HG02852 (cell line): ENCODE data around the gene SNX12.

Experiments
- ATAC-seq: cut with Tn5 transposase; IDR thresholded peaks from one replicate; pipeline ENCODE4 v1.9.1; 2021; ENCODE audit warnings: mild to moderate bottlenecking, moderate library complexity; ENCODE audit not compliant: unreplicated experiment

The SNX12 gene

DNA sequence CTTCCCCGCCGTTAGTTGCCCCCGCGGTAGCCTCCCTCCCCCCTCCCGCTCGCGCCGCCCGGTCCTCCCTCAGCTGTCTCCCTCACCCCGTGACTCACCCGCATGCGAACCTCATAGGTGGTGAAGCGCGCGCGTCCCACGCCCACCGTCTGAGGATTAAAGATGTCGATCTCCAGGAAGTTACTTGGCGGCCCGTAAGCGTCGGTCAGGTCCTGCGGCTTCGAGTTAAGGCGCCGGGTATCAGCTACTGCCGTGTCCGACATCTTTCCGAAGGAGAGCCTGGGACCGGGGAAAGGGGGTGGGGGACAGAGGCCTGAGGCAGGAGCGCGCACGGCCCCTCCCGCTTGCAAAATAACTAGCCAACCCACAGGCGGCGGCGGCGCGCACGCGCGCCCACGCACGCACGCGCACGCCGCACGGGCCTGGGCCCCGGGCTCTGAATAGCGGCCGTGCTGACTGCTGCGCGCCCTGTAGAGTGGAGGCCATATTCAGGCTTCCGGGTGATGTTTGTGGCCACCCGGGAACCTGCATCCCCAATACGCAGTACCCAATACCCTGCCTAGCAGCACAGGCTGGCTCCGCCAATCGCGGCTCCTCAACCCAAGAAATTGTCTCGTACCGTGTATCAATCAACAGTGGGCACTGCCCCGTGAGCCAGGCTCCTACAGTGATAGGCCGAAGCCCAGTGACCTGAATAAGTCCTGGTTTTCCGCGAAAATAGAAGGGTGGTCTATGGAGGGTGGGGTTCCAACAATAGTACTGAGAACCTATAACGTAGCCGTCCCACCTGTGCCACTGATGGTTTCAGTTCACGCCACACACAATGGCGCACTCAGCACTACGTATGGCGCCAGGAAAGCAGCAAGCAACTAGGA, at the start of gene SNX12:
Gene SNX12 (minus strand): TSS at position 291 of the 875 bp plus-strand sequence. CDS start 28 bp downstream, at position 263.
- ATAC-seq, result peak; percentile 96

DNA sequence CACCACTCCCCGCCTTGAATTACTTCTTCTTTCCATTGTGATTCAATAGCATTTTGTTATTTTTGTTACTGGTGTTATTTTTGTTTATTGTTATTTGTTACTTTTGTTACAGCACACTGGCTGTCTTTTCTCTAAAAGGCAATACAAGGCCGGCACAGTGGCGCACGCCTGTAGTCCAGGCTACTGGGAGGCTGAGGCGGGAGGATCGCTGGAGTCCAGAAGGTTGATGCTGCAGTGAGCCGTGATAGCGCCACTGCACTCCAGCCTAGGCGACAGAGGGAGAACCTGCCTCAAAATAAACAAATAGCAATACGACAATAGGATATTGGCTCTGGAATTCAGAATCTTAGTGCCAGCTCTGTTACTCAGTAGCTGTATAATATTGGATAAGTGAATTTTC, 49.2 kb upstream of the SNX12 start:
- no peak for ATAC-seq

DNA sequence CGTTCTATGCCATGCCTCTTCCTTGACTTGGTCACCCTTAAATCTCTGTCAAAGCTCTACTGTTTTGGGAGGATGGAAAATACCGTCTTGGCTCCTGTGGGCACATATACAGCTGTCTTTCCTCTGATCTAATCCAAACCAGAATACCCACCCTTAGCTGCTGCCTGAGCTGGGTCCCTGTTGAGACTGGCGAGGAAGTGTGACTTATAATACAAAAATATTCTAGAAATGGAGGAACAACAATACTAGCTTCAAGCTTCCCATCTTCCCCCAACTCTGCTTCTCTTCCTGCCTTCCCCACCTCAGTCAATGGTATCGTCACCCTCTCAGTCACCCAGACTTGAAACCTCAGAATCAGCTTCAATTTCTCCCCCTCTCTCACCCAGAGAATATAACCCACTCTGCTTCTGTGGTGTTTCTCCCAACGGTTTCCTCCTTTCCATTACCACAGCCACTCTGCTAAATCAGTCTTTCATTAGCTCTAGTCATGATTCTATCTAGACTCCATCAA, 43.8 kb upstream of the SNX12 start:
- peak; percentile 20 for ATAC-seq

DNA sequence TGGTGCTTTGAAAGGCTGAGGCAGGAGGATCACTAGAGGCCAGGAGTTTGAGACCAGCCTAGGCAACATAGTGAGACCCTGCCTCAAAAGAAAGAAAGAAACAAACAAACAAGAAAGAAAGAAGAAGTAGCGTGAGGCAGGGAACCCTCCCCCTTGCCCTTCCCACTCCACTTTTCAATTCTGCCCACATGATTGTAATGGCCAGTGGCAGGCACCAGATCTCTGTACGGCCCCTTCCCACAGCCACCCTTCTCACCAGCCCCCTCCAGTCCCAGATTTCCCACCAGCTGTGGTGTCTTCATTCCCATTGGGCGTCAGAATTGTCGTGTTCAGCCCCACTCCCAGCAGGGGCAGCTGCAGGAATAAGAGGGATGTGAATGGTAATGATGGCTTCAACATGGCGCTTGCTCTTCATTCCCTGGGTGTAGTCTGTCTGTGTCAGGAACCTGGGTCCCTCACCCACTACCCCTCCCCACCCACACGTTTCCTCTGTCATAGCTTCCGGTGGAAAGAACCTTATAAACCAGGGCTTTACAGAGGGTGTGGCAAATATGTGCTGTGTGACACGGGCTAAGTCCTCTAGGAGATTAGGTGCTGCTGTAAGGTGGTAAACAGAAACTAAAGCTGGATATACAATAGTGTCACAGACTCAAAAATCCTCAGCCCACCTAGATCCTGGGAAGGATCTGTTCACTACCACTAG, 43.2 kb upstream of the SNX12 start, which contains the start of gene IL2RG:
Gene IL2RG (minus strand): TSS at position 437 of the 703 bp plus-strand sequence. CDS start 38 bp downstream, at position 399.
- peak; percentile 90 for ATAC-seq

DNA sequence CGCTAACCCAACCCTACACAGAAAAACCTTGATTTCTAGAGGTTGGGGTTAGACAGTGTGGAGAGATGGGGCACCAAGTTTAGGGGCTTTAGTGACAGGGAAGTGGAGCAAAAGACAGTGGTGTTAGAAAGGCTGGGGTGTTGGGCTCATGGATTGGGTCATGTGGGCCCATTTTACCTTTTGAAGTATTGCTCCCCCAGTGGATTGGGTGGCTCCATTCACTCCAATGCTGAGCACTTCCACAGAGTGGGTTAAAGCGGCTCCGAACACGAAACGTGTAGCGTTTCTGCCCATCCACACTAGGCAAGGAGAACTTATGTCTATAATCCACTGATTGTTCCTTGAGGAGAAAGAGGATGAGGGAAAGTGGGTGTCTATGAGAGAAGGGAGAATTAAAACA, 40.9 kb upstream of the SNX12 start:
- no peak for ATAC-seq

DNA sequence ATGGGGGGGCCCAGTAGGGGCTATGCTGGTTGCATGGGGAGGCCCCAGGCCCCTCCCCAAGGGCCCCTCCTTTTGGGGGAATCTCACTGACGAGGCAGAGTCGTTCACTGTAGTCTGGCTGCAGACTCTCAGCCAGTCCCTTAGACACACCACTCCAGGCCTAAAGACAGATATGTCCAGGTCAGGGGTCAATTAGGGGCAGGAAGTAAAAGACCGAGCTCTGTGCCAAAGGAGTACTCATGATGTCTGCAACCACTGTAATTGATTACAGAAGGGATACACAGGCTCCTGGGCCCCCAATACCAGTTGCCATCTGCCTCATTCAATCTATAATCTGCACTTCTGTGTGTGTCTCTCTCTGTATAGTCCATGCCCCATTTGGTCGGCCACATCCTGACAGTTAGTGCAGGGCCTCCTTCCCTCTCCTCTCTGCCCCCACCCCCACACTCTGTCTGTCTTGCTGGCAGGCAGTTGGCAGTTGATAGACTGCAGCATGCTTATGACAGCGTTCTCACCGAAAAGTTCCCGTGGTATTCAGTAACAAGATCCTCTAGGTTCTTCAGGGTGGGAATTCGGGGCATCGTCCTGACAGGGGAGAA, 39.7 kb upstream of the SNX12 start:
- ATAC-seq, result no peak

DNA sequence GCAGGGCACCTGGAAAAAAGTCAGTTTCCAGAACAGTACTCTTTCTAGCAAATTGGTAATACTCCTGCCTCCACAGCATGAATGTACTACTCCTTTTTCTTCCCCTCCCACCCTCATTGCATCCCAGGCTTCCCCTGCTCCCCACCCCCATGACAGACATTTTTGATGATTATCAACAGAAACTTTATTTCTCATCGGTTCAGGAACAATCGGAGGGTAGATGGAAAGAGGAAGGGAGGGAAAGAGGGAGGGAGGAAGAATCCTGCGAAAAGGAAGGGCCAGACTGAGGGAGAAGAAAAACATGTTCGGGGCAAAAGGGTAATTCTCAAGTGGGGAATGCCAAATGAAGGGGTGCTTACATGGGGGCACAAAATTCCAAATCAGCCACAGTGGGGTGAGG, 39.1 kb upstream of the SNX12 start:
- no peak for ATAC-seq

DNA sequence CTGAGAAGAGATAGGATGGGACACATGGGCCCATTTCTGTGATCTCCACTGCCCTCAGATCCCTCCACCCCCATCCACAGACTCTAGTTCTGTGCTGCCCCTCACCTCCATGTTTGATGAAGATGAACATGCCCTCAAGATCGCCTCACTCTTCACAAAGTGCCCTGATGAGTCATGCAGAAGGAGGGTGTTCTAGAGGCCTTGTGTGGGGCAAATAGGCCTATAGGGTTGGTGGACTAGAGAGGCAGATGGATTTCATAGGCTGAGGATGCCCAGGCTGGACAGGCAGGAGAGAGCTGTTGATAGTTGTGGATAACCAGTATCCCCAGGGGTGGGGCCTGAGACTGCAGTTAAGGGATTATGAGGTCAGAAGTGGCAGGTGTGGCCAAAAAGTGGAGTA, 38.3 kb upstream of the SNX12 start, which contains the start of gene CXorf65:
Gene CXorf65 (minus strand): TSS at position 314 of the 400 bp plus-strand sequence. CDS start 184 bp downstream, at position 130.
- ATAC-seq, result no peak

DNA sequence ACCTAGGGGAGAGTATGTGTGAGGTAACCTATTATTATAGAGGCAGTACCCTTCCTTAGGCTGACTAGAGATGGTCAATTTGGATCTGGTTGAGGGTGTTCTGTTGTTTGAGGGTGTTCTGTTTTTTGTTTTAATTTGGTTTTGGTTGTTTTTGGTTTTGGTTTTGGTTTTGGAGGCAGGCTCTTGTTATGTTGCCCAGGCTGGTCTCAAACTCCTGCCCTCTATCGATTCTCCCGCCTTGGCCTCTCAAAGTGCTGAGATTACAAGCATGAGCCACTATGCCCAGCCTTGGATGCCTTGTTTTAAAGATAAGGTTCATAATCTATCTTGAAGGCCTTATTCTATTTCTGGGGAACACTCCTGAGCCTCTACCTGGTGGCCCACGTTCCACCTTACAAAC, 37.5 kb upstream of the SNX12 start:
- no peak for ATAC-seq

DNA sequence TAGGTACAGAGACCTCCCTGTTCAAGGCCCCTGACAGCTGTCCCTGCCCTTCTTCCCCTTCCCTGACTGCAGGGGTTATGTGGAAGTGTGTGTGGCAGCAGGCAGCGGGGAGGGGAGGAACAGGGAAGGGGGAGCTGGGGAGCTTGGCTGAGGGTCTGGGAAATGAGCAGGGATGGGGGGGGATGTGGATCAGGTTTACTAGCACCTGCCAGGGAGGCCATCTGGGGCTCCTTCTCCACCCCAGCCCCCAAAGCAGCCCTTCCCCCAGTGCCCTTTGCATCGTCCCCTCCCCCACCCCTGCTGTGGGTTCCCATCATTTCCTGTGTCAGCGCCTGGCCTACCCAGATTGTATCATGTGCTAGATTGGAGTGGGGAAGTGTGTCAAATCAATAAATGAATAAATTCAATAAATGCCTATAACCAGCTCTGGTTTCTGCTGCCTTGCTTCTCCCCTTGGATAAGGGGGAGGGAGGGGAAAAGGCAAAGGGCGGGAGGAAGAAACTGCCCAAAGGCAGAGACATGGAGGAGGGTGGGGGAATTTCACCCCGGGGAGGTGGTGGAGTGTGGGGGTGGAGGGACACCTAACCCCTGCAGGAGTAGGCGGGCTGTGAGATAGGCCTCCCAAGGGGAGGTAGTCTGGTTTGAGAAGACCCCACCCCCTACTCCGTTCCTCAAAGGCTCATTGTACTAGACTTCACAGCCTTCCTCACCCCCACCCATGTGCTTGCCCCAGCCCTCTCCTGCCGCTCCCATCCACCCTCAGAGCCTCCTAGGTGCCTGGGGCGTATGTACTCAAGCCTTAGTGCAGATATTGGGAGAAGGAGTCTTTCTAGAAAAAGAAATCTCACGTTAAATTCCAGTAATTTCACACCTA, 35.2 kb upstream of the SNX12 start:
- ATAC-seq, result no peak

DNA sequence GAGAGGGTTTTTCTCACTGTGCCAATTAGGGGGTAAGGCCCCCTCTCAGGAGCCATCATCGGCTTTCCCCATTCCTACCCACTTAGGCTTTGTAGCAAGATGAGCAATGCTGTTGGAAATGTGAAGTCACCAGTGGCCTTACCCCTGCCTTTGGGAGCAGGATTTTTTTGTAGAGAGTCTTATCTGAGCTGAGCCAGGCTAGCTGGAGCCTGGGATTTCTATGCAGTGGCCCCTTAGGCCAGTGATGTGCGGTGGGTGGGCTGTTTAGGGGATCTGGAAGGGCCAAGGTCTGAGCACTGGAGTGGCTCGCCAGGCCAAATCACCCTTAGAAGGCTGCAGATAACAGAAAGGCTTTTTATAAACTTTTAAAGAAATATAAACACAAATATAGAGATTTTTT, 34.2 kb upstream of the SNX12 start:
- no peak for ATAC-seq

DNA sequence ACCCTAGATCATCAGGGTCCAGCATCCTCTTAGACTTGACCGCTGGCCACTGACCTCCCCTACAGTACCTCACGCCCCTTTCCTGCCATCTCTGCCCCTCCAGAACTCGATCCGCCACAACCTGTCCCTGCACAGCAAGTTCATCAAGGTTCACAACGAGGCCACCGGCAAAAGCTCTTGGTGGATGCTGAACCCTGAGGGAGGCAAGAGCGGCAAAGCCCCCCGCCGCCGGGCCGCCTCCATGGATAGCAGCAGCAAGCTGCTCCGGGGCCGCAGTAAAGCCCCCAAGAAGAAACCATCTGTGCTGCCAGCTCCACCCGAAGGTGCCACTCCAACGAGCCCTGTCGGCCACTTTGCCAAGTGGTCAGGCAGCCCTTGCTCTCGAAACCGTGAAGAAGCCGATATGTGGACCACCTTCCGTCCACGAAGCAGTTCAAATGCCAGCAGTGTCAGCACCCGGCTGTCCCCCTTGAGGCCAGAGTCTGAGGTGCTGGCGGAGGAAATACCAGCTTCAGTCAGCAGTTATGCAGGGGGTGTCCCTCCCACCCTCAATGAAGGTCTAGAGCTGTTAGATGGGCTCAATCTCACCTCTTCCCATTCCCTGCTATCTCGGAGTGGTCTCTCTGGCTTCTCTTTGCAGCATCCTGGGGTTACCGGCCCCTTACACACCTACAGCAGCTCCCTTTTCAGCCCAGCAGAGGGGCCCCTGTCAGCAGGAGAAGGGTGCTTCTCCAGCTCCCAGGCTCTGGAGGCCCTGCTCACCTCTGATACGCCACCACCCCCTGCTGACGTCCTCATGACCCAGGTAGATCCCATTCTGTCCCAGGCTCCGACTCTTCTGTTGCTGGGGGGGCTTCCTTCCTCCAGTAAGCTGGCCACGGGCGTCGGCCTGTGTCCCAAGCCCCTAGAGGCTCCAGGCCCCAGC, 32.7 kb upstream of the SNX12 start:
- ATAC-seq, result no peak

DNA sequence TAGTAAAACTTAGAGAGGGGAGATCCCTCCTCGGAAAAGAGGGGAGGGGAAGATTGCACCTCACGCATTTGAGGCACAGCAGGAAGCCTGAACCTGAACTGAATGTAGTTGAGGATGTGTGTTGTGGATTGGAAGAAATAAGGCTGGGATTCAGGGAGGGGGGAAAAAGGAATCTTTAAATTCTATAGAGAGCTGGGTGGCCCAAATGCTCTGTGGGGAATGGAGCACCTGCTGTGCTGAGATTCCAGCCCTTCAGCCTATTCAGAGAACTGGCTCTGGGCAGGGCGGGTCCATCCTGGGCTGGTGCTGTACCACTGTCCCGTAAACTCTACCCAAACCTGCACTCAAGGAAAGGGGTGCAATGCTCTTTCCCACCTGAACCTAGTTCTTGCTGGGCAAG, 31.6 kb upstream of the SNX12 start:
- no peak for ATAC-seq

DNA sequence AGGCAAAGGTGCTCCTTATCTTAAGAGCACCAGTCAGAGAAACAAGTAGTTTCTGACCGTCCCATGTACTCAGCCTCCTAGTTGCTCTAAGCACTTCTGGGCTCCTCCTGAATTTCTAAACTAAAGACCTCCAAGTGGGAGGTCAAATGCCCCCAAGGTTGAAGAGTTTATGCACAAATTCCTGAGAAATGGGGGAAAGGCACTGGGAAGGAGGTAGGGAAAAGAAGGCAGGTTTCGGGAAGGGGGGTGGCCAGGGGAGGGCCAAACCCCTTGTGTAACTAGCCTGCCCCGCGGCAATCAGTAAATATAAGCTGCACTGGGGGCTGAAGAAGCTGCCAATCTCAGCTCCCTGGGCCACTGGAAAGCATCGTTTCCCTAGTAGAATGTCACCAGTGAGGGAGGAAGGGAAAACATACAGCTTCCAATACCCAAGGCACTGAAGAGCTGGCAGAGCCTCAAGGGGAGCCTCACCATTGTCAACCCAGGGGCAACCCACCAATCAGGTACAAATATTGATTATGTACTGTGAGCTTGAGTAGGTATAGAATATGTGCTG, 30.9 kb upstream of the SNX12 start:
- no peak for ATAC-seq

DNA sequence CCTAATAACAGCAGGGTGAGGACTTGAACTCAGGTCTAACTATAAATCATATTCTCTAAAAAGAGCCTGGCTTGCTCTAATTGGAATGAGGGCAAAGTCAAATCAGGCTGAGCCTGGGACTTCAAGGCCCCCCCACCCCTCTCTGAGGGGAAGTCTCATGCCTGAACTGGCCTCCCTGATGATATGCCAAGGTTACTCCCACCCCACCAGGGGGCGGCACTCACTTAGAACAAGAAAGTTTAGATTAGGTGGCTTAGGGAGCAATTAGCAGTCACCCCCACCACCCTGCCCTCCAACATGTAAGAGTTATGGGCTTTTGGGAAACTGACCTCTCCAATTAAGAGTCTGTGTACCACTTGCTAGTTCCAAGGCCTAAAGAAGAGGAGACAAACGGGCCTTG, 30.2 kb upstream of the SNX12 start:
- peak; percentile 39 for ATAC-seq

DNA sequence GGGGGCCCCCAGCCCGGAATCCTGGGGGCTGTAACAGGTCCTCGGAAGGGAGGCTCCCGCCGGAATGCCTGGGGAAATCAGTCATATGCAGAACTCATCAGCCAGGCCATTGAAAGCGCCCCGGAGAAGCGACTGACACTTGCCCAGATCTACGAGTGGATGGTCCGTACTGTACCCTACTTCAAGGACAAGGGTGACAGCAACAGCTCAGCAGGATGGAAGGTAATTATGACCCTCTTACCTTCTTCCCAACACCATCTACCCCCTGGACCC, 28.6 kb upstream of the SNX12 start:
- ATAC-seq, result no peak

DNA sequence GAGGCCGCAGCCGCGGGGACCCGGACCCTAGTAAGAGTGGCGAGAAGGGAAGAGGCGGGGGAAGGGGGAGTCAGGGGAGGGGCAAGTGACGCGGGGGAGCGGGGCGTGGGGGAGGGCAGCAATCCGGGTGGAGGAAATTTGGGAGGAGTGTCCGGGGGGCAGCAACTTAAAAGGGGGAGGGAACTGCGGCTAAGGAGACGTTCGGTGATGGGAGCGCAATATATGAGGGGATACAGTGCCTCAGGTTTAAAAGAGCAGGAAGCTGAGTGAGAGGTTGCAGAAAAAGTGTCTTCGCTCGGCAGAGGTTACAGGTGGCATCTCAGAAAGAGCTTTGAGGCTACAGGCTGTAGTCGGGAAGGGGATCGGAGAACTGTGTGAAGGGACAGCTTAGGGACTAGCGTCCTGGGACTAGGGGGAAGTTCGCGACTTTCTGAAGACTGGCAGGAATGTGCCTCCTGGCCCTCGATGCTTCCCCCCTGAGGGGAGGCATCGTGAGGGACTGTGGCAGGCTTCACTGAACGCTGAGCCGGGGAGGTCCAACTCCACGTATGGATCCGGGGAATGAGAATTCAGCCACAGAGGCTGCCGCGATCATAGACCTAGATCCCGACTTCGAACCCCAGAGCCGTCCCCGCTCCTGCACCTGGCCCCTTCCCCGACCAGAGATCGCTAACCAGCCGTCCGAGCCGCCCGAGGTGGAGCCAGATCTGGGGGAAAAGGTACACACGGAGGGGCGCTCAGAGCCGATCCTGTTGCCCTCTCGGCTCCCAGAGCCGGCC, 28.0 kb upstream of the SNX12 start:
- no peak for ATAC-seq

DNA sequence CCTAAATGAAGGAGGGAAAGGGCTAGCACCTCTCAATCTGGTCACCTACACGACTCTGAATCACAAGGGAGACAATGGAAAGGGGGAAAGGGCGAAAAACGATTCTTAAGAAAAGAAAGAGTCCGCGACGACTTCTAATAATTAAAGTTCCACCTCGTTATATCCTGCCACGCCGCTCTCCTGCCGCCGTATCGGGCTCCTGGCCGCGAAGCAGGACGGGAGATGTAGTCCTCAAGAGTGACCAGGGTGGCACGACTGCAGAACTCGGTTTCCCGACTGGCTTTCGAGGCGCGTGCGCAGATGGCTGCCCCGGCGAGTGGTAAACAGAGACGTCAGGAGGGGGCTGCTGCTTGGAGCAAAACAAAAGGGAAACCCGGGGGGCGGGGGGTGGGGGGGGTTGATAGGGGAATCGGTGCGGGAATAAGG, 27.4 kb upstream of the SNX12 start, which contains the start of gene FOXO4:
Gene FOXO4 (plus strand): TSS at position 297 of the 426 bp plus-strand sequence. CDS start 678 bp downstream, outside the sequence.
- peak; percentile 85 for ATAC-seq
